ENCODE results near the gene PRM1. TPM values are rescaled to one million over a fixed set of nuclear protein-coding genes. Genes with fewer than 3 reads are reported as not detected.
"Not testable (repeated sequence)": the region's sequence is repeated elsewhere in the genome, so short reads cannot be mapped to it uniquely, and the experiment has no call there.

Gene PRM1
- total RNA-seq, 2 experiments from 2014 or later = not detected

DNA sequence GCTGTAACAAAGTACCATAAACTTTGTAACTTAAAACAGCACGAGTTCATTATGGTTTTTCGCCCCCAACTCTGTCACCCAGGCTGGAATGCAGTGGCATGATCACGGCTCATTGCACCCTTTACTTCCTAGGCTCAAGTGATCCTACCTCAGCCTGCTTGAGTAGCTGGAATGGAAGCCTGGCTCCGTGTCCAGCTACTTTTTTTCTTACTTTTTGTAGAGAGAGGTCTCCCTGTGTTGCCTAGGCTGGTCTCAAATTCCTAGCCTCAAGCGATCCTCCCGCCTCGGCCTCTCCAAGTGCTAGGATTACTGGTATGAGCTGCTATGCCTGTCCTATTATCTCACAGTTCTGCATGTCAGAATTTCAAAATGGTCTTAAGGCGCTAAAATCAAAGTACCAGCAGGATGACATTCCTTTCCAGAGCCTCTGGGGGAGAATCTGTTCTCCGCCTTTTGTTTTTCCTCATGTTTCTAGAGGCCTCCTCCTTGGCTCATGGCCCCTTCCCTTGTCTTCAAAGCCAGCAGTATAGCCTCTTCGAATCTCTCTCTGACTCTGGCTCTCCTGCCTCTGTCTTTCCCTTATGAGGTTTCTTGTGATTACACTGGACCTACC lies 10.1 kb upstream of the PRM1 start:
- H3K79me2 ChIP-seq (ENCODE audit: insufficient read depth, low read depth, low read length) = no peaks in the 10 kb centered on the region
- intact Hi-C loops (cut with micrococcal nuclease; ENCODE audit: unreplicated experiment) = no loop called here
- BruUV-seq (replicated peaks) = no TSS peak
- ChIA-PET POLR2A (interaction anchor here (0.5 to 1.2 kb wide), 5 partner anchors 12 to 142 kb away, joined by 3 to 4 read pairs (median 3); no protein-coding TSS in a partner anchor), CTCF (ENCODE audit: unreplicated experiment) (no interaction called here)
- TF ChIP-seq, protein P1, sequence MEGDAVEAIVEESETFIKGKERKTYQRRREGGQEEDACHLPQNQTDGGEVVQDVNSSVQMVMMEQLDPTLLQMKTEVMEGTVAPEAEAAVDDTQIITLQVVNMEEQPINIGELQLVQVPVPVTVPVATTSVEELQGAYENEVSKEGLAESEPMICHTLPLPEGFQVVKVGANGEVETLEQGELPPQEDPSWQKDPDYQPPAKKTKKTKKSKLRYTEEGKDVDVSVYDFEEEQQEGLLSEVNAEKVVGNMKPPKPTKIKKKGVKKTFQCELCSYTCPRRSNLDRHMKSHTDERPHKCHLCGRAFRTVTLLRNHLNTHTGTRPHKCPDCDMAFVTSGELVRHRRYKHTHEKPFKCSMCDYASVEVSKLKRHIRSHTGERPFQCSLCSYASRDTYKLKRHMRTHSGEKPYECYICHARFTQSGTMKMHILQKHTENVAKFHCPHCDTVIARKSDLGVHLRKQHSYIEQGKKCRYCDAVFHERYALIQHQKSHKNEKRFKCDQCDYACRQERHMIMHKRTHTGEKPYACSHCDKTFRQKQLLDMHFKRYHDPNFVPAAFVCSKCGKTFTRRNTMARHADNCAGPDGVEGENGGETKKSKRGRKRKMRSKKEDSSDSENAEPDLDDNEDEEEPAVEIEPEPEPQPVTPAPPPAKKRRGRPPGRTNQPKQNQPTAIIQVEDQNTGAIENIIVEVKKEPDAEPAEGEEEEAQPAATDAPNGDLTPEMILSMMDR (conservative IDR thresholded peaks at IDR 0.05; ENCODE audit: low read length) = no peak
- no peak for TF ChIP-seq EZH2phosphoT487 (IDR thresholded peaks at IDR 0.05; ENCODE audit: borderline replicate concordance, low read depth, low read length)
- no peaks in the 10 kb centered on the region for H3K36me3 ChIP-seq (ENCODE audit: insufficient read depth, low read length)
- H3K4me3 ChIP-seq (ENCODE audit: low read depth, low read length, poor library complexity, severe bottlenecking) = no peak overlapping the region
- no peak for DNase-seq (ENCODE audit: low spot score)
- no peaks in the 10 kb centered on the region for H3K9me2 ChIP-seq (ENCODE audit: insufficient read depth, low read length)
- no peak overlapping the region for H3K27ac ChIP-seq (ENCODE audit: low read depth, low read length, poor library complexity, severe bottlenecking)
- peaks cover 48% of the 10 kb centered on the region for H3K4me1 ChIP-seq (ENCODE audit: insufficient read depth, low read length, poor library complexity, severe bottlenecking)
- no peak overlapping the region for H3K4me2 ChIP-seq (ENCODE audit: low read length)
- H3K9me3 ChIP-seq (ENCODE audit: low read length) = no peaks in the 10 kb centered on the region
- no peaks in the 10 kb centered on the region for H4K20me1 ChIP-seq (ENCODE audit: insufficient read depth, low read length)
- no peak overlapping the region for H2AFZ ChIP-seq (ENCODE audit: low read length)

DNA sequence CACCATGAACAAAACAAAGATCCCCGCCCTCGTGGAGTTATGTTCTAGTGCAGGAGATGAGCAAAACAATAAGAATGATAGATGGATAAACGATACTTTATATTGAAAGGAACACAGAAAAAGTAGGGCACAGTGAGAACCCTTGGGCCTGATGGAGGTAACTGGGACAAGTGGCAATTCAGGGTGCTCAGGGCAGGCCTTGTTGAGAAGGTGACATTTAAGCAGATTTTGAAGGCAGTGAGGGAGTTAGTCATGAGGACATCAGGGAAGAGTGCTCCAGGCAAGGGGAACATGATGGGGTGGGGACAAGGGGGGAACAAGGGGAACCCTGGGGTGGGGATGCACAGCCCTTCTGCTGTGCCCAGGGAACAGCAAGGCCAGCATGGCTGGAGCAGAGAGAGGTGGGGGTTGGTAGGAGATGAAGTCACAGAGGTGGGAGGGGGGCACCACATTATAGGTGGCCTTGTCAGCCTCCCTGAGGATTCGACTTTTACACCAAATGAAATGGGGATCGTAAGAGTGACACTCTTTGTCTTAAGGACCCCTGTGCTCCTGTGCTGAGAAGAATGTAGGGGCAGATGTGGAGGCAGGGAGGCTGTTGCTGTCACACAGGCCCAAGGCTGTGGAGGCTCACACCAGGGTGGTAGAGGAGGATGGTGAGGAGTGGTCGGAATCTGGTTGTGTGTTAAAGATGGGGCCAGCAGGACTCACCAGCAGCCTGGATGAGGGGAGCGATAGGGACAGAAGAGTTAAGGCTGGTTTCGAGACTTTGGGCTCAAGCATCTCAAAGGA lies 9.2 kb upstream of the PRM1 start:
- H3K79me2 ChIP-seq (ENCODE audit: insufficient read depth, low read depth, low read length) = no peaks in the 10 kb centered on the region
- no TSS peak for BruUV-seq (replicated peaks)
- POLR2A ChIA-PET = no interaction called here
- TF ChIP-seq, protein P1 (conservative IDR thresholded peaks at IDR 0.05; ENCODE audit: low read length) = no peak
- TF ChIP-seq EZH2phosphoT487 (IDR thresholded peaks at IDR 0.05; ENCODE audit: borderline replicate concordance, low read depth, low read length) = no peak
- peaks cover 39% of the 10 kb centered on the region for H3K4me1 ChIP-seq (ENCODE audit: insufficient read depth, low read length, poor library complexity, severe bottlenecking)
- H3K4me3 ChIP-seq (ENCODE audit: low read depth, low read length, poor library complexity, severe bottlenecking) = no peak overlapping the region
- CTCF ChIA-PET (ENCODE audit: unreplicated experiment) = no interaction called here
- no peak for DNase-seq (ENCODE audit: low spot score)
- no peaks in the 10 kb centered on the region for H3K36me3 ChIP-seq (ENCODE audit: insufficient read depth, low read length)
- H3K9me2 ChIP-seq (ENCODE audit: insufficient read depth, low read length) = no peaks in the 10 kb centered on the region
- H3K4me2 ChIP-seq (ENCODE audit: low read length) = no peak overlapping the region
- H3K9me3 ChIP-seq (ENCODE audit: low read length) = no peaks in the 10 kb centered on the region
- intact Hi-C loops (cut with micrococcal nuclease; ENCODE audit: unreplicated experiment) = no loop called here
- H2AFZ ChIP-seq (ENCODE audit: low read length) = no peak overlapping the region
- no peak overlapping the region for H3K27ac ChIP-seq (ENCODE audit: low read depth, low read length, poor library complexity, severe bottlenecking)
- H4K20me1 ChIP-seq (ENCODE audit: insufficient read depth, low read length) = no peaks in the 10 kb centered on the region

DNA sequence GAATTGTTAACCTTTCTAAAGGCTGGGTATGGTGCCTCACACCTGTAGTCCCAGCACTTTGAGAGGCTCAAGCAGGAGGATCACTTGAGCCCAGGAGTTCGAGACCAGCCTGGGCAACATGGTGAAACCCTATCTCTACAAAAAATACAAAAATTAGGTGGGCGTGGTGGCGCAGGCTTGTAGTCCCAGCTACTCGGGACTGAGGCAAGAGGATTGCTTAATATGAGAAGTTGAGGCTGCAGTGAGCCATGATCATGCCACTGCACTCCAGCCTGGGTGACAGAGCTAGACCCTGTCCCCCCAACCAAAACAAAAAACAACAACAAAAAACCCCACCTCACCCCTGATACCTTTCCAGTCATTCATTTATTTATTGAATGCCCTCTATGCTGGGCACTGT lies 8.6 kb upstream of the PRM1 start:
- BruUV-seq (replicated peaks) = not testable (repeated sequence)

More for the DNA sequence above, 8.6 kb upstream of the PRM1 start:
- POLR2A ChIA-PET; CTCF ChIA-PET (ENCODE audit: unreplicated experiment); H3K9me2 ChIP-seq (ENCODE audit: insufficient read depth, low read length); H4K20me1 ChIP-seq (ENCODE audit: insufficient read depth, low read length); H3K27ac ChIP-seq (ENCODE audit: low read depth, low read length, poor library complexity, severe bottlenecking); H3K79me2 ChIP-seq (ENCODE audit: insufficient read depth, low read depth, low read length); DNase-seq (ENCODE audit: low spot score); H3K4me3 ChIP-seq (ENCODE audit: low read depth, low read length, poor library complexity, severe bottlenecking); intact Hi-C loops (cut with micrococcal nuclease; ENCODE audit: unreplicated experiment); H2AFZ ChIP-seq (ENCODE audit: low read length); H3K9me3 ChIP-seq (ENCODE audit: low read length); H3K36me3 ChIP-seq (ENCODE audit: insufficient read depth, low read length); H3K4me2 ChIP-seq (ENCODE audit: low read length): not testable (repeated sequence)
- peaks cover 33% of the 10 kb centered on the region for H3K4me1 ChIP-seq (ENCODE audit: insufficient read depth, low read length, poor library complexity, severe bottlenecking)

All from OCI-LY7 (cell line).